HL-60 (cell line): ENCODE measurements around the gene UTF1.

ENCODE experiments used
- GABPA ChIP-seq: IDR thresholded peaks from 2 replicates; pipeline ENCODE4 v1.6.1; 2012; ENCODE audit warnings: low read depth
- POLR2AphosphoS5 ChIP-seq: IDR thresholded peaks from 2 replicates; pipeline ENCODE4 v1.6.1; 2012; ENCODE audit warnings: low read depth
- REST ChIP-seq: IDR thresholded peaks from 2 replicates; pipeline ENCODE4 v1.6.1; 2012; ENCODE audit warnings: low read depth; ENCODE audit not compliant: insufficient replicate concordance
- SPI1 ChIP-seq: IDR thresholded peaks from 2 replicates; pipeline ENCODE4 v1.6.1; 2012; ENCODE audit warnings: low read depth, mild to moderate bottlenecking, borderline replicate concordance
- TF ChIP-seq, protein P1 (sequence below): IDR thresholded peaks from one replicate; pipeline ENCODE4 v1.5.1; 2011; ENCODE audit warnings: low read length, control low read depth, inconsistent platforms; ENCODE audit not compliant: insufficient read depth

DNA sequence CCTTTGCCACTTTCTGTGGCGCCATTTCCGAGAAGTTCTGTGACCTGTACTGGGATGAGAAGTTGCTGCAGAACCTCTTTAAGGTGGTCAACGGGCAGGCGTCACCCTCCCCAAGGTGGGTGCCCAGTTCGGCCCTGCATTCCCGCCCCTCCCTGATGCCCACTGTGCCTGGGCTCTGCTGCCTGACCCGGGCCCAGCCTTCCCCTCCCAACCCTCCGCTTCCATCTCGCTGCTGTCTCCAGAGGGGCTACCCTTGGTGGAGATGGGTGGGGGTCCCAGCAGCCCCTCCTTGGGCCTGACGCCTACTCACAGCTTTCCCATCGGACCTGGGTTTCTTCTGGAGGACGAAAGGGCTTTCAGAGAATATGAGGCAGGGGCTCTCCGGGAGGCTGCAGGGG is 30.5 kb upstream of the UTF1 start:
- TF ChIP-seq GABPA (no peak), POLR2AphosphoS5 (no peak), SPI1 (no peak), REST (no peak)
- TF ChIP-seq, protein P1, sequence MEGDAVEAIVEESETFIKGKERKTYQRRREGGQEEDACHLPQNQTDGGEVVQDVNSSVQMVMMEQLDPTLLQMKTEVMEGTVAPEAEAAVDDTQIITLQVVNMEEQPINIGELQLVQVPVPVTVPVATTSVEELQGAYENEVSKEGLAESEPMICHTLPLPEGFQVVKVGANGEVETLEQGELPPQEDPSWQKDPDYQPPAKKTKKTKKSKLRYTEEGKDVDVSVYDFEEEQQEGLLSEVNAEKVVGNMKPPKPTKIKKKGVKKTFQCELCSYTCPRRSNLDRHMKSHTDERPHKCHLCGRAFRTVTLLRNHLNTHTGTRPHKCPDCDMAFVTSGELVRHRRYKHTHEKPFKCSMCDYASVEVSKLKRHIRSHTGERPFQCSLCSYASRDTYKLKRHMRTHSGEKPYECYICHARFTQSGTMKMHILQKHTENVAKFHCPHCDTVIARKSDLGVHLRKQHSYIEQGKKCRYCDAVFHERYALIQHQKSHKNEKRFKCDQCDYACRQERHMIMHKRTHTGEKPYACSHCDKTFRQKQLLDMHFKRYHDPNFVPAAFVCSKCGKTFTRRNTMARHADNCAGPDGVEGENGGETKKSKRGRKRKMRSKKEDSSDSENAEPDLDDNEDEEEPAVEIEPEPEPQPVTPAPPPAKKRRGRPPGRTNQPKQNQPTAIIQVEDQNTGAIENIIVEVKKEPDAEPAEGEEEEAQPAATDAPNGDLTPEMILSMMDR = no peak
